Measurements from ENCODE around the gene KCTD16.

The KCTD16 gene

DNA sequence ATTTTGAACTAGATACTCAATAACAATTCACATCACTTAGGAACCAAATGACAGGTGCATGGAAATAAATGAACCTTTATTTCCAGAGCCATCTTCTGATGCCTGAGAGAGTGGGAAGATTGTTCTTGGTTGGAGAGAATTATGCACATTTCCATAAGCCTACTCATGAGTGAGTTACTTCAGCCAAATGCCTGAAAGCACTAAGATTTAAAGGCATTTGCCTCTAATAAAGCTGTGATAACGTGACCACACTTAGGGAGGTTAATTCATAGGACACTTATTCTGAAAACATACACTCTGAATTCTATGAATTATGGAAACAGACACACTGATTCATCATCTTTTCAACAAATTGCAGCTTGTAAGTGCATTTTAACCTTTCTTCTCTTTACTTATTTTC, 40.0 kb downstream of the KCTD16 start:
- DNase-seq: no peak

DNA sequence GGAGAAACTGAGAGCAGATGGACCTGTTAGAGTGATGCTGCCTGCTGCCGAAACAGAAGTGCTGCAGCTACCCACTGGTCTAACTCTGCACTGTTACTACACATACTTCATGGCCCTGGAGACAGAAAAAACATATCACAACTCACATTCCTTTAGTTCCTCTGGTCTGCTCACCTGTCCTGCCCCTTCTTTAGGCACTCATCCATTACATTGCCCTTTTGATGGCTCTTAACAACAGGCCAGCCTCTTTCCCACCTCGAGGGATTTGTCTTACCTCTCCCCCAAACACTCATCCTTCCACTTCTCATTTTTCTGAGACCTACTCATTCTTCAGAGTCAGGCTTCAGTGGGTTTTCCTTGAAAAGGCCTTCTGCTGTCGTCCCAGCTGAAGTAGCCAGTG, 49.2 kb downstream of the KCTD16 start:
- peak in 1 of 3 experiments; percentile 64 for DNase-seq

DNA sequence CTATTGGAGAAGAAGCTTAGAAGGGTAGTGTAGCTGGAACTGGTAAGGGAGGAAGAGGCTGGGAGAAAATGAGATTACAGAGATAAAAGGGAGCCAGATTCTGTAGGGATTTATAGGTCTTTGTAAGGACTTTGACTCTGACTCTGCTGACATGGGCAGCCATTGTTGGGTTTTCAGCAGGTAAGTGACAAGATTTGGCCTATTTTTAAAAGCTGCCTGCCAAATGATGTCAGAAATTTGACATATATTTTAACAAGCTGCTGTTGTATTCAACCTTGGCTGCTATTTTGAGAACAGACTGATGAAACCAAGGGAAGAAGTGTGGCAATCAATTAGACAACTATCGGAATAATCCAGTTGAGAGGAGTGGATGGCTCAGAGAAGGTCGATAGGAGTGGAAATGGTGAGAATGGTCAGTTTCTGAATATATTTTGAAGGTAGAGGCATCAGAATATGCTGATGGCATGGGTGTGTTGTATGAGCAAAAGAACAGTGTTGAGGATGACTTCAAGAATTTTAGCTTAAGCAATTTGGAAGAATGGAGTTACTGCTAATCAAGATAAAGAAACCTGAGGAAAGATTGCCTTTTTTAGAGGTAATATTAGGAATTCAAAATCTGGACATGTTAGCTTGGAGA, 56.8 kb downstream of the KCTD16 start:
- DNase-seq: no peak

GRCh38 chr5:144230806-144231205, 60.1 kb downstream of the KCTD16 start:
- DNase-seq: peak in 1 of 3 experiments; percentile 3

- DNase-seq: no peak
Measured at GRCh38 chr5:144232285-144232684, 61.6 kb downstream of the KCTD16 start.

GRCh38 chr5:144236499-144236898, 65.8 kb downstream of the KCTD16 start:
- no peak for DNase-seq

GRCh38 chr5:144237851-144238250, 67.2 kb downstream of the KCTD16 start:
- DNase-seq: no peak

- DNase-seq: peak in 2 of 3 experiments; percentile 6 to 38
Measured at GRCh38 chr5:144247131-144247530, 76.5 kb downstream of the KCTD16 start.

DNA sequence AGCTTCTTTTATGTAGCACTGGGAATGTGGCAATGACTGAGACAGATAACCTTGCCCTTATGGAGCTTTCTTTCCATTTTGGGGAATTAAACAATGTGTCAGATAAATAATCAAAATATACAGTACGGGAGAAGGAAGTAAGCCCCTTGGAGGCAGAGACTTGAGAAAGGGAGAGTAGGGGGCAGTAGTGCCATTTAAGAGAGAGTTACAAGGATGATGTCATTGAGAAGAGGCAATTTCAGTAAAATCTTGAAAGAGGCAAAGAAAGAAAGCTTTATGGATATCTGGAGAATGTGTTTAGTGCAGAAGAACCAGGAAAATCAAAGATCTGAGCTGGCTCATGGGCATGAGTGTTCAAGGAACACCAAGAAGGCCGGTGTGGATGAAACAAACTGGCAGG, 77.3 kb downstream of the KCTD16 start:
- DNase-seq: no peak

GRCh38 chr5:144249755-144250464, 79.2 kb downstream of the KCTD16 start:
- no peak for DNase-seq

- no peak for DNase-seq
Measured at GRCh38 chr5:144254552-144254951, 83.9 kb downstream of the KCTD16 start.

DNA sequence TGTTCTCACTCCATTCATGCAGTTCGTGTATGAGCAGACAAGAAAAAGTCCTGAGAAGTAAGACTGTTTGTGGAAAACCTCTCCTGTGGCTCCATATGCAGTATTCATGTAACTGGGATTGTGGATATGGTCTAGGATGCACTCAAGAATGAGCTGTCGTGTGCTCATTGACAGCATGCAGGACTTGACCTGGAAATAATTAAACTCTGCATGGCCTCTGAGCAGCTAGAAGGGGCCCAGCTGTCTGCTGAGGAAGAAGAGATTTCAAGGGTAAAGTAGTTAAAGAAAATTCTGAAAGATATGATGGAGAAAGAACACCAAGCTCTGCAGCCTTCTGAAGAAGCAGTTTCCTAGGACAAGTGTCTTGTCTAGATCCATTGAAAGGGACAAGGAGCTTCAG, 89.4 kb downstream of the KCTD16 start:
- no peak for DNase-seq

DNA sequence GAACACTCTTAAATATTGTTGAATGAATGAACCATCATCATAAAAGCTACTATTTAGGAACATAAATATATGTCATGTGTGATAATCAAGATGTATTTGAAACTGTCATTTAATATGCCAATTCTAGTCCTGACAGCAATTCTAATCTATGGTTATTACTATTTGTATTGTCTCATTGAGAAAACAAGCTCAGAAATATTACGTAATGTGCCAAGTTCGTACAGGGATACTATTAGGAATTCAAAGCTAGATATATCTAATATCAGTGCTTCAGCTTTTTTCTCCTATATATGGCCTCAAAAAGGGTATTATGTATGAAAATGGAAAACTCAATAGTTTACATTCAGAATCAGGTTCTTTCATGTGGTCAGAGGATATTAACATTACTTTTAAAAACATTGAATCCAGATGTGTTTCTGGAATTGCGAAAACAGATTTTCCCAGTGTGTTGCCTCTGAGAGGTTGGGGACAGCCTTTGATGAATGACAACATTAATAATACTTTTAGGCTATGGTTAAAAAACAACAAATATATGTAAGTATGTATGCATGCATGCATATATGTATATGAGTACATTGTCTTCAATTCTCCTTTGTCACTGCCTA, 95.1 kb downstream of the KCTD16 start:
- DNase-seq: no peak

DNA sequence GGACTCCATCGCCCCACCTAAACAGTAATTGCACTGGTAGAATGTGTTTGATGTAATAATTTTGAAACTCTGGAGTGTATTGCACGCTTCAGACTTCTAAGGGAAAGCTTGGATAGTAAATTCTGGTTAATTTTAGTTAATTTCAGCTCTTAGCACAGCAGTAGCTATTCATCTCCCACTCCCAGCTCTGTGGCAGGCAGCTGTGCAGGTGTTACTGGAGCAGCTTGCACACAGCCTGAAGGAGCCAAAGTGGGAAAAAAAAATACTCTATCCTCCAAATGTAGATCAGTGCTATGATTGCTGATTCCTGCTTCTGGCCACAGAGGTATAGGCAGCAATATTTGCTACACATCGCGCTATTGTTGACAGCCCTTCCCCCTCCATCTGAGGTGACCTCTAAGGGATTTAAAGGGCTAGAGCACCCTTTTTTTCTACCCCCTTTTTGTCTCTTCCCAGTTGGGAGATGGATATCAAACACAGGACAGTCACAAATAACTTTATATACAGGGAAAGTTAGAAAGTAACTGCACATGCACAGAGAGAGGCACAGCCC, 97.4 kb downstream of the KCTD16 start:
- DNase-seq: peak in 2 of 3 experiments; percentile 3 to 48

- DNase-seq: no peak
Measured at GRCh38 chr5:144273232-144274027, 102.8 kb downstream of the KCTD16 start.

- DNase-seq: peak in 1 of 3 experiments; percentile 21
Measured at GRCh38 chr5:144275329-144275728, 104.7 kb downstream of the KCTD16 start.

- DNase-seq: no peak
Measured at GRCh38 chr5:144276034-144276822, 105.6 kb downstream of the KCTD16 start.

- DNase-seq: no peak
Measured at GRCh38 chr5:144281784-144282183, 111.1 kb downstream of the KCTD16 start.

- DNase-seq: no peak
Measured at GRCh38 chr5:144284036-144284435, 113.4 kb downstream of the KCTD16 start.

DNA sequence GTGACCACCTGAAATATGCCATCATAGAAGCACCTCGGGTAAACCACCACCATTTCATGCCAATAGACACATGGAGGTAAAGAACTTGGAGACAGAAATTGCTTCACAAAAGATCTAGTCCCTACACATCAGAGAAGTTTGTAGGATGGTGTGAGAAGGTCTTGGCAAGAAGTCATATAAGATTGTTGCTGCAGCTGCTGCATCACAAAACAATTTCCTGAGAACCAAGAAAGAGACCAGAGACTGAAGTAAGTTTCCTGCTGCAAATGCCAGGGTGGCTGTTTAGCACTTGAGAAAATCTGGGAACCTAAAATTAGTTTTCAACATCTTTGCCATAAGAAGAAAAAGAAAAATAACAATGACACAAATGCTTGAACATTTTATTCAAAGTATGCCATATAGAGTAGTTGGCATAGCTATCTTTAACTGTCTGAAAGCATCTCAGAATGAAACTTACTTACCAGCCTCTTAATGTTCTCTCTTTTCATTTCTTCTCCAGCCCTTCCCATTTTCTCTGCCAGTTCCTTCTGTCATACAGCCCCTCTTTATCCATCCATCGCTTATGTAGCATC, 114.3 kb downstream of the KCTD16 start:
- no peak for DNase-seq

DNA sequence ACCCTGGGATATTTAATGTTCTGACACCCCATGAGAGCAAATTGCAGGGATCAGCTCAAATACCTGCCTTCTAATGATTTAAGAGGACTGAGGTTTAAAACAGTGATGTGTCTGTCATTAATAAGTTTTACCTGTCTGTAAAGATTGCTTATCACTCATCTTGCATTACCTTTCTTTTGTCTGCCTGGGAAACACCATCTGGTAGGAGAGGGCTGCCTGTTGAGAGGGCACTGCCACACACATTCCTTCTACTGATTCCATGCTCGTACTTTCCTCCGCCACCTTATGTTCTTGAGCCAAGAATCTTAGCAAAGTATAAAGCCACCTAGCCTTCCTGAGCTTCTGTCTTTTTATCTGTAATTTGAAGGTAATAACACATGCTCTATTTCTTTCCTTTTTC, 118.6 kb downstream of the KCTD16 start:
- DNase-seq: no peak

GRCh38 chr5:144292029-144292428, 121.4 kb downstream of the KCTD16 start:
- DNase-seq: no peak
